Neural cell (in vitro differentiated cells): ENCODE data around the gene OST4. TPM values are rescaled to one million over a fixed set of nuclear protein-coding genes. Genes with fewer than 3 reads are reported as not detected.
A peak's percentile ranks its signal among the peaks of the same experiment; 100 is the strongest.

ENCODE experiments used
- H2AFZ ChIP-seq: fragments of 200-600, 300-800 bp; sonication (generic), shearing (Covaris generic); 2 replicates; pipeline ENCODE4 v1.6.0; 2014; ENCODE audit warnings: low read depth, mild to moderate bottlenecking, antibody characterized with exemption, low read length, moderate library complexity
- H3F3A ChIP-seq: fragments of 200-600 bp; shearing (Covaris generic); 2 replicates; pipeline ENCODE4 v1.6.1; 2016; ENCODE audit warnings: mild to moderate bottlenecking, moderate library complexity, mixed read lengths, antibody characterized with exemption, low read length; ENCODE audit not compliant: insufficient read depth, poor library complexity, severe bottlenecking
- H3K27ac ChIP-seq: fragments of 200-600, 300-800 bp; sonication (generic), shearing (Covaris generic); 2 replicates; pipeline ENCODE4 v1.5.1; 2014; ENCODE audit warnings: mild to moderate bottlenecking, low read length, moderate library complexity
- H3K27me3 ChIP-seq: fragments of 300-800, 200-600 bp; sonication (generic), shearing (Covaris generic); 2 replicates; pipeline ENCODE4 v1.6.0; 2014; ENCODE audit warnings: mild to moderate bottlenecking, low read depth, low read length, moderate library complexity; ENCODE audit not compliant: insufficient read depth
- H3K36me3 ChIP-seq: fragments of 300-800, 200-600 bp; sonication (generic), shearing (Covaris generic); 2 replicates; pipeline ENCODE4 v1.5.1; 2014; ENCODE audit warnings: mild to moderate bottlenecking, antibody characterized with exemption, low read length, moderate library complexity; ENCODE audit not compliant: insufficient read depth
- H3K4me2 ChIP-seq: fragments of 300-800, 200-600 bp; sonication (generic), shearing (Covaris generic); 2 replicates; pipeline ENCODE4 v1.6.0; 2014; ENCODE audit warnings: mild to moderate bottlenecking, low read length
- H3K4me3 ChIP-seq: fragments of 300-800, 200-600 bp; sonication (generic), shearing (Covaris generic); 2 replicates; pipeline ENCODE4 v1.5.1; 2014; ENCODE audit warnings: mild to moderate bottlenecking, low read length, moderate library complexity
- H3K79me2 ChIP-seq: fragments of 200-600 bp; shearing (Covaris generic); replicated peaks from 2 replicates; pipeline ENCODE4 v1.6.0; 2014; ENCODE audit warnings: mild to moderate bottlenecking, low read length, moderate library complexity; ENCODE audit not compliant: insufficient read depth
- H3K9ac ChIP-seq: fragments of 300-800, 200-600 bp; sonication (generic), shearing (Covaris generic); 2 replicates; pipeline ENCODE4 v1.6.1; 2016; ENCODE audit warnings: mild to moderate bottlenecking, low read length, mixed read lengths
- H3K9me2 ChIP-seq: fragments of 200-600 bp; shearing (Covaris generic); 2 replicates; pipeline ENCODE4 v1.6.1; 2016; ENCODE audit warnings: mild to moderate bottlenecking, low read length, mixed read lengths; ENCODE audit not compliant: insufficient read depth
- H3K9me3 ChIP-seq: fragments of 200-600, 300-800 bp; sonication (generic), shearing (Covaris generic); 2 replicates; pipeline ENCODE4 v1.6.1; 2016; ENCODE audit warnings: mild to moderate bottlenecking, mixed run types, low read length, moderate library complexity, mixed read lengths
- H4K20me1 ChIP-seq: fragments of 200-600 bp; shearing (Covaris generic); 2 replicates; pipeline ENCODE4 v1.6.1; 2016; ENCODE audit warnings: mild to moderate bottlenecking, mixed run types; ENCODE audit not compliant: insufficient read depth
- CTCF ChIP-seq: fragments of 450-650 bp; IDR thresholded peaks from 2 replicates; pipeline ENCODE4 v1.5.1; 2014; ENCODE audit warnings: antibody characterized with exemption, mild to moderate bottlenecking, moderate library complexity; ENCODE audit not compliant: poor library complexity, severe bottlenecking
- EP300 ChIP-seq: fragments of 450-650 bp; conservative IDR thresholded peaks from 2 replicates; pipeline ENCODE4 v1.6.1; 2014; ENCODE audit warnings: antibody characterized with exemption, mild to moderate bottlenecking, moderate library complexity; ENCODE audit not compliant: poor library complexity, severe bottlenecking
- MXI1 ChIP-seq: fragments of 450-650 bp; conservative IDR thresholded peaks from 2 replicates; pipeline ENCODE4 v1.6.1; 2014; ENCODE audit warnings: antibody characterized with exemption, mild to moderate bottlenecking; ENCODE audit not compliant: poor library complexity, severe bottlenecking
- POLR2AphosphoS5 ChIP-seq: IDR thresholded peaks from 2 replicates; pipeline ENCODE4 v1.6.1; 2012
- RAD21 ChIP-seq: fragments of 450-650 bp; conservative IDR thresholded peaks from 2 replicates; pipeline ENCODE4 v1.6.1; 2014; ENCODE audit warnings: antibody characterized with exemption, mild to moderate bottlenecking, moderate library complexity
- REST ChIP-seq: IDR thresholded peaks from 2 replicates; pipeline ENCODE4 v1.6.1; 2012; ENCODE audit warnings: borderline replicate concordance
- SMC3 ChIP-seq: fragments of 450-650 bp; conservative IDR thresholded peaks from 2 replicates; pipeline ENCODE4 v1.6.1; 2014; ENCODE audit warnings: antibody characterized with exemption, mild to moderate bottlenecking, moderate library complexity; ENCODE audit not compliant: poor library complexity
- polyA plus RNA-seq: library from polyadenylated mRNA; depleted of rRNA; stranded (reverse); fragments of >200 nt; gene quantifications from 2 replicates; pipeline ENCODE4 v1.2.3, GENCODE V29; 2014

The OST4 gene
- polyA plus RNA-seq, 1 donor from 2014 or later = 263 TPM

GRCh38 chr2:27095745-27096651, 24.5 kb upstream of the OST4 start:
- Histone ChIP-seq H3K9me2 (no peaks in the 10 kb centered on the region), H3K4me2 (no peak overlapping the region)

GRCh38 chr2:27095427-27095744, 23.9 kb upstream of the OST4 start:
- Histone ChIP-seq H3K27ac (no peak overlapping the region), H2AFZ (no peak overlapping the region)

More at GRCh38 chr2:27095745-27096651, 24.5 kb upstream of the OST4 start:
- no peaks in the 10 kb centered on the region for H3K9me3 ChIP-seq
- H3K79me2 ChIP-seq = no peaks in the 10 kb centered on the region
- TF ChIP-seq EP300 (no peak), REST (no peak), MXI1 (peak; percentile 29), CTCF (no peak)
- no peaks in the 10 kb centered on the region for H4K20me1 ChIP-seq
- H3K27me3 ChIP-seq = no peaks in the 10 kb centered on the region
- no peak overlapping the region for H3K9ac ChIP-seq
- H2AFZ ChIP-seq = peak overlapping the region; percentile 6
- H3F3A ChIP-seq = no peaks in the 10 kb centered on the region
- no peaks in the 10 kb centered on the region for H3K36me3 ChIP-seq
- H3K27ac ChIP-seq = no peak overlapping the region
- peak overlapping the region; percentile 45 for H3K4me3 ChIP-seq

More at GRCh38 chr2:27095427-27095744, 23.9 kb upstream of the OST4 start:
- no peaks in the 10 kb centered on the region for H3K36me3 ChIP-seq
- H3K4me3 ChIP-seq = no peak overlapping the region
- H3K4me2 ChIP-seq = no peak overlapping the region
- H3K9me2 ChIP-seq = no peaks in the 10 kb centered on the region
- H4K20me1 ChIP-seq = no peaks in the 10 kb centered on the region
- no peaks in the 10 kb centered on the region for H3K9me3 ChIP-seq
- no peak overlapping the region for H3K9ac ChIP-seq
- no peaks in the 10 kb centered on the region for H3F3A ChIP-seq
- no peaks in the 10 kb centered on the region for H3K79me2 ChIP-seq
- TF ChIP-seq REST (no peak), EP300 (no peak), RAD21 (no peak), POLR2AphosphoS5 (no peak), SMC3 (no peak)
- H3K27me3 ChIP-seq = no peaks in the 10 kb centered on the region
